DND-41 (cell line): ENCODE measurements around the gene HIVEP2.

Experiments used
- CTCF ChIP-seq: IDR thresholded peaks from 2 replicates; pipeline ENCODE4 v1.5.1; 2012; ENCODE audit warnings: borderline replicate concordance, low read length, moderate library complexity, mild to moderate bottlenecking; ENCODE audit not compliant: poor library complexity, severe bottlenecking; ENCODE audit errors: extremely low read depth
- EZH2 ChIP-seq: IDR thresholded peaks from 3 replicates; pipeline ENCODE4 v1.6.1; 2012; ENCODE audit warnings: borderline replicate concordance, low read depth, mild to moderate bottlenecking, moderate library complexity, low read length, inconsistent platforms; ENCODE audit not compliant: severe bottlenecking

- no peak for TF ChIP-seq CTCF
- TF ChIP-seq EZH2: no peak
These were observed 200.1 kb downstream of the HIVEP2 start for GRCh38 chr6:142744836-142745235.
